Endometrial microvascular endothelial cells (primary cell): ENCODE results near the gene SCN10A. TPM values are rescaled to one million over a fixed set of nuclear protein-coding genes. Genes with fewer than 3 reads are reported as not detected.

Source experiments
- total RNA-seq: library from RNA; depleted of rRNA; stranded (reverse); fragments of >200 nt; gene quantifications from one replicate; pipeline ENCODE4 v1.2.3, GENCODE V29; 2015; ENCODE audit errors: inconsistent ontology term

SCN10A gene
- total RNA-seq, 1 donor from 2014 or later: not detected

Other genes starting within 250 kb of the SCN10A start
- gene SCN5A, start 166.5 kb downstream of the SCN10A start, total RNA-seq: 2.4 TPM
- not detected for gene SCN11A, start 235.7 kb upstream of the SCN10A start, total RNA-seq
- 14.8 TPM for gene WDR48, start 235.8 kb upstream of the SCN10A start, total RNA-seq